Caki2 (cell line): ENCODE data around the gene FCGR2B. TPM values are rescaled to one million over a fixed set of nuclear protein-coding genes. Genes with fewer than 3 reads are reported as not detected.
"Not testable (repeated sequence)": the region's sequence is repeated elsewhere in the genome, so short reads cannot be mapped to it uniquely, and the experiment has no call there.

ENCODE experiments used
- DNase-seq: peaks from one replicate; pipeline ENCODE4 v3.0.0-alpha.2; 2015; ENCODE audit warnings: low read depth
- in situ Hi-C: cut with HindIII; loops from 2 replicates; pipeline ENCODE4 v1.10.0; 2016; ENCODE audit warnings: low sequenced_read_pairs, low pct_unique_long_range_greater_than_20kb, mixed read lengths
- total RNA-seq: library from RNA; depleted of rRNA; stranded (reverse); fragments of >200 nt; shearing (Covaris generic); gene quantifications from 2 replicates; pipeline ENCODE4 v1.2.3, GENCODE V29; 2014; ENCODE audit warnings: low replicate concordance; rRNA removed

The FCGR2B gene
- total RNA-seq = not detected in 2 replicates

- in situ Hi-C loops, DNase-seq: not testable (repeated sequence)
Measured at GRCh38 chr1:161662684-161663339, at the start of gene FCGR2B. Gene FCGR2B (plus strand): TSS chr1:161663143. CDS start chr1:161663242, 99 bp downstream.

GRCh38 chr1:161616417-161616816 is 46.5 kb upstream of the FCGR2B start:
- DNase-seq, in situ Hi-C loops: not testable (repeated sequence)

- DNase-seq, in situ Hi-C loops: not testable (repeated sequence)
Measured at GRCh38 chr1:161618517-161618916, 44.4 kb upstream of the FCGR2B start.

DNA sequence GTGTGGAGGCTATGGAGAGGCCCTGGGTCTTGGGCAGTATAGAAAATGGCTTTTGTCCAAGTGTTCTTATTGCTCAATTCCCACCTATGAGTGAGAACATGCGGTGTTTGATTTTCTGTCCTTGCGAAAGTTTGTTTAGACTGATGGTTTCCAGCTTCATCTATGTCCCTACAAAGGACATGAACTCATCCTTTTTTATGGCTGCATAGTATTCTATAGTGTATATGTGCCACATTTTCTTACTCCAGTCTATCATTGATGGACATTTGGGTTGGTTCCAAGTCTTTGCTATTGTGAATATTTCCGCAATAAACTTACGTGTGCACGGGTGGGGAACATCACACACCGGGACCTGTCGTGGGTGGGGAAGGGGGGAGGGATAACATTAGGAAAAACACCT is 42.5 kb upstream of the FCGR2B start:
- in situ Hi-C loops, DNase-seq: not testable (repeated sequence)

DNA sequence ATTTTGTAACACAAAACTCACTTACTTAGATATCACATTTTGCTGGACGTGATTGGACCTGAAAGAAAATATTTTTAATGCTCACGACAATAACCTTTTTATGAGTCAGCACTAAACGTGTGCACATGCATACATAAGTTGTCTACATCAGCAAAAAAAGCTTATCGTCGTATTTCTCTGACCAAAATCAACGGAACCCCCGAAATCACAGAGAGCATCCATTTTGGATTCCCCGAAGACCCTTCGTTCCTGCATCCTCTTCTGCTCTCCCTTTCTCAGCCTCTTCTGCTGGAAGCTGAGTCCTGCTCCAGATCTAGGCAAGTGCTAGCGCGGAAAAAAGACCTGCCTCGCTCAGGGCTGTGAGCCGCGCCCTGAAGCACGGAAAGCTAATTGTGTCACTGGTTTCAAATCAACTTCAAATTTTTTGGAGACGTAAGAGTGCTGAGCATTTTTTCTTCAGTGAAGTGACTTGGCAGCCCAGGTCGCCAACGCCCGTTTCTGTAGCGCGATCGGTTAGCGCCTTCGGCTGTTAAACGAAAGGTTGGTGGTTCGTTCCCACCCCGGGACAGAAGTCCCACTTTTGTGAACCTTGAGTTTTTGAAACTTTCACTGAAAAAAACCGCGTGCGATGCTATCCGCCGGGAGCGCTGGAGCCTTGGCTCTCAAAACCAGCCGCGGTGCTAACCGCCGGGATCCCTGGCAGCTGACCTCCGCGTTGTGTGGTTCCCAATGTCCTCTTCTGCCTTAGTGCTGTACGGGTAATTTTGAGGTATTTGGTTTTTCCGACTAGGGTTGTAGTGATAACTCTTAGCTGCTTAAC is 41.6 kb upstream of the FCGR2B start:
- in situ Hi-C loops = not testable (repeated sequence)
- peak; percentile 82 for DNase-seq

- in situ Hi-C loops, DNase-seq: not testable (repeated sequence)
Measured at GRCh38 chr1:161622054-161622453, 40.9 kb upstream of the FCGR2B start.

DNA sequence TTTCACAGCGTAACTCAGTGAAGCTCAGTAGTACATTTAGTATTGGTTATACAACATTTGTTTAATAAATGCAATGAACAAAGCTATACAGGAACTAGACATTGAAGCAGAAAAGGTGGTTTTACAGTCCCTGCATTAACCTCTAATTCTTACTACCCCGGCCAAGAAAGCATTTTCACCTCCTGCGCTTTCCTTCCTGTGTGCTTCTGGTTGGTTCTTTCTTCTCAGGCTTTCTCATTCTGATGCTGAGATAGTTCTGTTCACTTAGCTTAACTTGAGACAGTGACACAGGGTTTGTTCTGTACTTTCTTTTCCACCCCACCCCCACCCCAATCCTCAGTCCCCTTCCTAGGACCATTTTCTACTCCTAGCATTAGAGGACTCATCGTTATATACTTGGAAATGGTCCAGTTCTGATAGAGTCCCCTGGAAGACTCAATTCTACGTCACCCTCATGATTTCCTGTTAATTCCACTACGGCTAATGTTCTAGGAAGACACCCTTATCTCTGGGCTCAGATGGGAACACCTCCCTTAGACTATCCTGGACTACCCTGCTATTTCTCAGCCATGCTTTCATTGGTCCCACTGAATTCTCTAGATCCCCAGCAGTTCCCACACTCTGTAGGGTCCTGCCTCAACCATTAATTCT is 39.4 kb upstream of the FCGR2B start:
- DNase-seq, in situ Hi-C loops: not testable (repeated sequence)

DNA sequence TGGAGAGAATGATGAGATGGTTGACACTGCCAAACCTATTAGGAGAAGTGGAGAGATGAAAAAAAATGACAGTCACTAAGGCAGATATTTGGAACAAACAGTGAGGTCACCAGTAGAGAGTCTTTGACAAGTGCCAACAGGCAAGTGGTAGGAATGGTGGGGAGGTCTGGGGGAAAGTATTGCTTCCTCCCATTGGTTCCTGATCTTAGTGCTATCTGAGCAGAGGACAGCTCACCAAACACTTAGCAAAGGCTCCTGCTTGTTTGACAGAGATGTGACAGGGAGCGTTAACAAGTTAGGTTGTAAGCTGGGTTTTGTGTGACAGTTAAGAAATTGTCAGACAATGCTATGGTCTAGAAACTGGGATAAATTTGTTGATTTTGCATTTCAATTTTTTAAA is 38.3 kb upstream of the FCGR2B start:
- in situ Hi-C loops, DNase-seq: not testable (repeated sequence)

DNA sequence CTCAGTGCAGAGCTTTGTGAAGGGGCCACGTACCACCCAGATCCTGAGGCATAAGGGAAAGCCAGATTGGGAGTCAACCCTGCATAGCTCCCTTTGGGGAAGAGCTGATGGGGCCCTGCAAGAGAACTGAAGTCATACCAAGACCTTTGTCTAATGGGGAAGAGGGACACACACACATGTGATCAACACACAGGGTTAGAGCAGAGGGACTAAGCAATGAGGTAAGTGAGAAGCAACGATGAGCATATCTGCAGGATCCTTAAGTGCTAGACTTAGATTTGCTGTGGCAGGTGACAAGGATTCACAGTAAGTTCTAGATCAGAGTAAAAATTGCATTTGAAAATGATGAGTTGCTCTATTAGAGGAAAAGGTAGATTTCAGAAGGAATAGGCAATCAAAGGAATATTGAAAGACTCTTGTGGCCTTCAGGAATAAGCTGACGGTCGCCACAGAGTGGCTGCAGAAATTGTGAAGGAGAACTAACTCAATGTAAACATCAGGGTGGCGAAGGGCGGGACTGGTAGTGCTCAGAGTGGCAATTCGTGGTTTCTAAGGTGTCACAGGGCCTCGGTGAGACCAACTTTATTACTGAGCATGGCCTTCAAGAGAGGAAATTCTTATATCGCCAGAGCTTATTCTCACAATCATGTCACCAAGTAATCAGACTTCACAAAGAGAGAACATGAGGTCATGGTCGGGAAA is 36.3 kb upstream of the FCGR2B start:
- DNase-seq, in situ Hi-C loops: not testable (repeated sequence)

GRCh38 chr1:161630128-161630742 is 32.7 kb upstream of the FCGR2B start:
- DNase-seq, in situ Hi-C loops: not testable (repeated sequence)

GRCh38 chr1:161631076-161631475 is 31.9 kb upstream of the FCGR2B start, which contains the start of gene FCGR3B:
Gene FCGR3B (minus strand): TSS chr1:161631176. CDS start chr1:161631094, 82 bp downstream.
- in situ Hi-C loops = no loop called here
- DNase-seq = no peak

DNA sequence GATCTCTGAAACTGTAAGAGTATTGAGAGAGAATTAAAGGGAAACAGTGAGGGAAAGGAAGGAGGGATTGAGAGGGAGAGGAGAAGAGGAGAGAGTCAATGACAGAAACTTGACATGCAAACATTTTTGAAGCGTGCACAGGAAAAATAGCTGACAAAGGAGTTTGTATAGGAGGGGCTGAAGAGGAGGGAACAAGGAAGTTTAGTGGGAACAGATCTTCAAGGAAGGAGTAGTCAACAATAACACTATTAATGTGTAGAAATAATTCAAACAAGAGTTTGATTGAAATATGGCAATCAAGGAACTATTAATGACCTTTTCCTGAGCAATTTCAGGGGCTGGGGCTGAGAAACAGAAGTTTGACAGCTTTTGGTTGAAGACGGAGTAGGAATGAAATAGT is 27.9 kb upstream of the FCGR2B start:
- DNase-seq, in situ Hi-C loops: not testable (repeated sequence)

DNA sequence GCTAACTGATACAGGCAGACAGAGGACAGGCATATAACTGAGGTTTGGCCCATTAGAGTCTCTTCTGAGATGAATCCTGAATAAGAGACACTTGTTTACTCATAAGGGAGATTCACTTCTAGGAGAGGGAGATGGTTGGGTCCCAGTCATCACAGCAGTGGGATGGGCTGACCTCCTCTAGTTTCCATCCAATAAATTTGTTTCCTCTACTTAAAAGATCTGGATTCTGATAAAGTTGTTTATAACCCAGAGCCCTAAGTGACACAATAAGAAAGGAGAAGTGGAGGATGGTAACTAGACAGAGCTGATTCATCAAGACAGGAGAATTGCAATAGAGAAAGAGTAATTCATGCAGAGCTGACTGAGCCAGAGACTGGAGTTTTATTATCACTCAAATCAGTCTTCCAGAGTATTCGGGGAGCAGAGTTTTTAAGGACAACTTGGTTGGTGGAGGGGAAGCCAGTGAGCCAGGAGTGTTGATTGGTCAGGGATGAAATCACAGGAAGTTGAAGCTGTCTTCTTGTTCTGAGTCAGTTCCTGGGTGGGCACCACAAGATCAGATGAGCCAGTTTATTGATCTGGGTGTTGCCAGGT is 26.7 kb upstream of the FCGR2B start:
- DNase-seq, in situ Hi-C loops: not testable (repeated sequence)

DNA sequence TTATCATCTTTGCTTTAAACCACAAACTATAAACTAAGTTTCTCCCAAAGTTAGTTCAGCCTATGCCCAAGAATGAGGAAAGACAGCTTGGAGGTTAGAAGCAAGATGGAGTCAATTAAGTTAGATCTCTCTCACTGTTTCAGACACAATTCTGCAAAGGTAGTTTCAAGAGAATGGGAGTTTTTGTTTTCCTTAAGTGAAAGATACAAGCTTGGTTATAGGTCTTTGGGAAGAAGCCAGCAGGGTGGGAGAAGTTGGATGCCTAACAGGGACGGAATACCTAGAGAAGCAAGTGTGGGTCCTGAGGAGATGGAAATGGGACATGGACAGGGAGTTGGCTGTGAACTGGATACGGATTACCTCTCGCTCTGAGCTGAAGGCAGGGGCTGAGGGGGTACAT is 26.0 kb upstream of the FCGR2B start:
- DNase-seq, in situ Hi-C loops: not testable (repeated sequence)

DNA sequence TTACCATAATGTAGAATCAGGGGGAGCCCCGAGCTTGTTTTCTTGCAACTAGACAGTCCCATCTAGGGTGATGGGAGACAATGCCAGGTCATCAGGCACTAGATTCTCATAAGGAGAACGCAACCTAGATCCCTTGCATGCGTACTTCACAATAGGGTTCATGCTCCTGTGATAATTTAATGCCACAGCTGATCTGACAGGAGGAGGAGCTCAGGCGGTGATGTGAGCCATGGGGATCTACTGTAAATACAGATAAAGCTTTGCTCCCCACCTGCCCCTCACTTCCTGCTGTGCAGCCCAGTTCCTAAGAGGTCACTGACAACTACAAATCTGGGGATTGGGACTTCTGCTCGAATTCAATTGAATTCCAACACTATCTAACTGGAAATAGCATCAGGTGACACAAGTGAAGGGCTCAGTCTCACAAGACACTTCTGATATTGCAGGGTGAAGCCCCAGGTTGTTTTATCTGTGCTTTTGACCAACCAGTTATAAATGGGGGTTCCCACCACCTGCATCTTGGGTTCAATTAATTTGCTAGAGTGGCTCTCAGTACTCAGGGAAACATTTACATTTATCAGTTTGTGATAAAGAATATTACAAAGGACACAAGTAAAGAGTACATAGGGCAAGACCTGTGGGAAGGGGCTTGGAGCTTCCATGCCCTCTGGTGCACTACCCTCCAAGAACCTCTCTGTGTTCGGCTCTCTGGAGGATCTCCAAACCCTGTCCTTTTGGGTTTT is 24.5 kb upstream of the FCGR2B start:
- in situ Hi-C loops, DNase-seq: not testable (repeated sequence)

DNA sequence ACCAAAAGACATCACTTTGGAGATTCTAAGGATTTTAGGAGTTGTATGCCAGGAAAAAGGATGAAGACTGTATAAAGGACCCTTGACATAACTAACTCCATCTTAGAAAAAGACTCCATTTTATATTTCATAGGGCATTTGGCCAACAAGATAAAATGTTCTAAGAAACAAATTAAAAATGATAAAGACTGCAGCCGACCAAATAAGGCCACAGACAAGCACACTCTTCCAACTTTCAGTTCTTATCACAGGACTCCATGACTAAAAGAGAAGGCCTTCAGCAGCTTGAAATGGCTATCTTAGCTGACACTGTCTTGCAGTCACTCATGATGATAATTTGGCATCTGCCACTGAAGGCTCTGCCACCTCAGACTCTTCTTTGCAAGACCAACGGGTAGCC is 23.7 kb upstream of the FCGR2B start:
- in situ Hi-C loops, DNase-seq: not testable (repeated sequence)

DNA sequence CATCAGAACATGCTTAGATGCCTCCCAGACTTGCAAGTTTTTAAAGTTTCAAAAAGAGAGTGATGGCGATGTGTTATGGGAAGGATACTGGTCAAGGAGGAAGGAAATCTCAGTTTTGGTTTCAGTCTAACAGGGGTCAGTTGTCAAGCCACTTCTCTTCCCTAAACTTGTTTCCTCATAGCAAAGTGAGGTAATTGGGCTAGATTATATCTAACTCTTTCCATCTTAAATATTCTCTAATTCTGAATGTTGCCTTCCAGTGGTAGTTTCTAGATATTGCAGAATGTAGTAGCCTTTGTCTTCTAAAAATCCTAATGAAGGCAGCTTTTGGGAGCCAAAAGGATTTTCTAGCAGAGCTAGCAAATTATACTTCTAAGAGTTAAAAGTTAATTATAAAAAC is 20.2 kb upstream of the FCGR2B start:
- in situ Hi-C loops, DNase-seq: not testable (repeated sequence)
